ENCODE results near the gene LMF1. TPM values are rescaled to one million over a fixed set of nuclear protein-coding genes. Genes with fewer than 3 reads are reported as not detected.

Gene LMF1
- total and polyA plus RNA-seq, 2 of the 8 experiments (the other 6 are each of a cell fraction or from before 2014, with no cell fraction given): 3.5 to 9.1 TPM

DNA sequence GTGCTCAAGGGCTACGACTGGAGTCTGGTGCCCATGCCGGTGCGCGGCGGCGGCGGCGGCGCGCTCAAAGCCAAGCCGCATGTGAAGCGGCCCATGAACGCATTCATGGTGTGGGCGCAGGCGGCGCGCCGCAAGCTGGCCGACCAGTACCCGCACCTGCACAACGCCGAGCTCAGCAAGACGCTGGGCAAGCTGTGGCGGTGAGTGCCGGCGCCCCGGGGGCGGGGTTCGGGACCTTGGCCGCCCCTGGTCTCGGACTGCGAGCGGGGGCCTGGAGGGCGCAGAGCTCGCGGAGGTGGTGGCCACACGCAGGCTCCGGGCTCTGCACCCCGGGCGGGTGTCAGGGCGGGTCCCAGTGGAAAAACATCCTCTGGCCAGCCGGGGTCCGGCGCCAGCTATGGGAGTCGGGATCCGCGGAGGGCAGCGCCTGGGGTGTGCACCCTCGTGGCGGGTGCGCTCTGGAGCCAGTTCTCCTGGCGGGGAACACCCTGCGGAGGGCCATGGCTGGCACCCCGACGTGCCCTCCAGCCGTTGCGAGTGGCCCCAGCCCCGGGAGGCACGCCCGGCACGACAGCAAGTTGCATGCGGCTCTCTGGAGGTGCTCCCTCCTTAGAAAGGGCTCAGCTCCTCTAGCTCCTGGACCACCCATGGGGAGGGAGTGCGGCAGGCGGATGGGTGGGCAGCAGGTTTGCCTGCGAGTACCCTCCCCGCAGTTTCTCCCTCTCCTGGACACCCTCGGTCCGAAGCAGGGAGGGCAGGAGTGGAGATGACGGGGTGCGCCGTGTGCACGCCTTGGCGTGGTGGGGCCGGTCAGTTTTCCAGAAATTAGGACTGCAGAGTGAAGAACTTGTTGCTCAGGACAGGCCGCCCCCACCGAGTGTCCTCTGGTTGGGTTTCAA lies 11.6 kb upstream of the LMF1 start:
- FAIRE-seq: no peak
- TF ChIP-seq ATF2 (IDR thresholded peaks at IDR 0.05; ENCODE audit: low read length) (no peak), GABPA (IDR thresholded peaks at IDR 0.05; ENCODE audit: borderline replicate concordance, insufficient read depth, low read length) (peak; percentile 5; the same call in 1 of the 2 replicates), FOSL1 (IDR thresholded peaks at IDR 0.05; ENCODE audit: insufficient read depth, low read depth, low read length) (no peak), CBX8 (IDR thresholded peaks at IDR 0.05; ENCODE audit: borderline replicate concordance, low read depth, low read length) (no peak), NRF1 (IDR thresholded peaks at IDR 0.05; ENCODE audit: low read depth, low read length) (no peak), MAFK (IDR thresholded peaks at IDR 0.05; ENCODE audit: low read depth, low read length) (no peak), CHD1 (IDR thresholded peaks at IDR 0.05; ENCODE audit: low read depth, low read length) (no peak), BACH1 (IDR thresholded peaks at IDR 0.05; ENCODE audit: low read length) (no peak), RXRA (IDR thresholded peaks at IDR 0.05; ENCODE audit: insufficient read depth, low read depth, low read length) (no peak)

More for the DNA sequence above, 11.6 kb upstream of the LMF1 start:
- Histone ChIP-seq H2AK5ac (ENCODE audit: low read depth, low read length) (no peak overlapping the region), H2BK15ac (ENCODE audit: low read length) (no peak overlapping the region), H3K9ac (replicated peaks in 1 of 4; ENCODE audit: extremely low read depth in 1 of 4, low read depth in 3 of 4, low read length in 3 of 4) (no peak overlapping the region), H3K23me2 (ENCODE audit: low read depth, low read length) (peaks cover 10% of the 10 kb centered on the region; the same call in 1 of the 2 replicates), H4K8ac (ENCODE audit: extremely low read depth, insufficient read depth, low read length) (peak overlapping the region; percentile 38), H3K36me3 (ENCODE audit: control insufficient read depth in 2 of 4, insufficient read depth in 4 of 4, low read length in 3 of 4) (peaks cover 0 to 6% (median 0%) of the 10 kb centered on the region in 4 experiments; a peak in 1 of 8 replicates), H4K20me1 (replicated peaks in 1 of 2; ENCODE audit: control insufficient read depth in 1 of 2, insufficient read depth in 2 of 2, low read length in 2 of 2) (peaks cover 3 to 11% of the 10 kb centered on the region in 2 experiments), H4K5ac (ENCODE audit: insufficient read length, low read depth, low read length) (no peak overlapping the region), H3K4ac (replicated peaks; ENCODE audit: insufficient read length, low read depth, low read length) (no peak overlapping the region), H3K9me3 (ENCODE audit: insufficient read depth in 2 of 2, low read depth in 1 of 2, low read length in 1 of 2) (no peaks in the 10 kb centered on the region), H3K27me3 (replicated peaks in 1 of 4; ENCODE audit: control insufficient read depth in 3 of 4, extremely low read depth in 1 of 4, insufficient read depth in 3 of 4, low read length in 3 of 4) (peaks cover 29 to 47% (median 41%) of the 10 kb centered on the region in 4 experiments), H3K4me2 (ENCODE audit: insufficient read depth in 1 of 2, low read depth in 2 of 2, low read length in 2 of 2) (peak overlapping the region; percentile 74 to 84), H4K91ac (replicated peaks; ENCODE audit: insufficient read length, low read length) (no peak overlapping the region), H3K56ac (replicated peaks; ENCODE audit: insufficient read length, low read depth, low read length) (no peak overlapping the region), H3K14ac (ENCODE audit: insufficient read length) (no peak overlapping the region), H2BK5ac (ENCODE audit: low read depth, low read length) (no peak overlapping the region), H3K79me2 (ENCODE audit: control insufficient read depth in 1 of 2, insufficient read depth in 2 of 2, low read length in 2 of 2) (no peaks in the 10 kb centered on the region), H2BK12ac (ENCODE audit: low read depth, low read length) (no peak overlapping the region), H3K79me1 (ENCODE audit: low read depth, low read length) (no peaks in the 10 kb centered on the region; the same call in 1 of the 2 replicates), H2AFZ (ENCODE audit: low read length) (no peak overlapping the region), H2BK20ac (ENCODE audit: low read length) (no peak overlapping the region), H3K23ac (ENCODE audit: insufficient read length) (no peak overlapping the region), H3K4me3 (ENCODE audit: extremely low read depth in 1 of 4, insufficient read depth in 2 of 4, low read depth in 3 of 4, low read length in 4 of 4) (peak overlapping the region; percentile 34 to 65 (median 40); a peak in 6 of 8 replicates), H3K18ac (ENCODE audit: extremely low read depth, low read length) (no peak overlapping the region), H3K27ac (ENCODE audit: low read depth, low read length) (no peak overlapping the region), H3K4me1 (replicated peaks in 1 of 4; ENCODE audit: control insufficient read depth in 3 of 4, insufficient read depth in 4 of 4, low read length in 3 of 4) (peaks cover 0 to 16% (median 7%) of the 10 kb centered on the region in 4 experiments; a peak in 6 of 7 replicates), H2BK120ac (replicated peaks; ENCODE audit: low read depth, low read length) (no peak overlapping the region)
- POLR2A ChIA-PET (ENCODE audit: partially characterized antibody): interaction anchor here (1.2 kb wide), 1 partner anchor 10 kb away, joined by 3 read pairs; no protein-coding TSS in a partner anchor
- 23% methylated on average over 35 of the region's 76 CpGs; no CpG with 5 or more reads in 1 of the 2 experiments for WGBS, 2 experiments (ENCODE audit: extremely low coverage in 1 of 2, insufficient coverage in 1 of 2, insufficient read length in 1 of 2, insufficient replicate concordance in 2 of 2, low coverage in 1 of 2, low lambda C conversion rate in 2 of 2, missing lambda C conversion rate in 1 of 2)
- CTCF ChIA-PET (ENCODE audit: partially characterized antibody): interaction anchor here (0.9 to 1.5 kb wide), 4 partner anchors 25 to 75 kb away, joined by 3 to 4 read pairs (median 4); no protein-coding TSS in a partner anchor
- peak in 1 of 2 experiments; percentile 64 for DNase-seq (ENCODE audit: low read depth in 1 of 2, low spot score in 2 of 2)

Data from H1 (cell line).